Activated CD8-positive, alpha-beta T cell treated with anti-CD3 and anti-CD28 coated beads for 36 hours (primary cell): ENCODE data around the gene RAB15. TPM values are rescaled to one million over a fixed set of nuclear protein-coding genes. Genes with fewer than 3 reads are reported as not detected.

Experiments used
- ATAC-seq: fragments of 200-7000 bp; cut with Tn5 transposase; one replicate; pipeline ENCODE4 v1.10.0; 2021; ENCODE audit warnings: mild to moderate bottlenecking, moderate library complexity
- CTCF ChIA-PET: fragments of 350-600 bp; sonication (Branson Sonifier 250); formaldehyde crosslinking; loops from one replicate; lab custom pipeline; 2021; ENCODE audit warnings: antibody characterized with exemption; lab: Charles Lee
- POLR2A ChIA-PET: fragments of 350-600 bp; sonication (Branson Sonifier 250); formaldehyde crosslinking; loops from one replicate; lab custom pipeline; 2021; ENCODE audit warnings: antibody characterized with exemption; lab: Charles Lee
- DNase-seq: peaks from one replicate; pipeline ENCODE4 v3.0.0-alpha.2; 2020
- H3K27ac Mint-ChIP-seq: one replicate; pipeline ENCODE4 v1.8.0; 2021; ENCODE audit warnings: mild to moderate bottlenecking, mixed read lengths
- H3K27me3 Mint-ChIP-seq: one replicate; pipeline ENCODE4 v1.8.0; 2021; ENCODE audit warnings: mixed read lengths
- H3K36me3 Mint-ChIP-seq: one replicate; pipeline ENCODE4 v1.8.0; 2021; ENCODE audit warnings: low read depth, mixed read lengths
- H3K4me1 Mint-ChIP-seq: one replicate; pipeline ENCODE4 v1.8.0; 2021; ENCODE audit warnings: low read depth, mixed read lengths
- H3K4me3 Mint-ChIP-seq: one replicate; pipeline ENCODE4 v1.8.0; 2021; ENCODE audit warnings: mild to moderate bottlenecking, moderate library complexity, mixed read lengths
- H3K9me3 Mint-ChIP-seq: one replicate; pipeline ENCODE4 v1.8.0; 2021; ENCODE audit warnings: mixed read lengths
- CTCF ChIP-seq: fragments of 200-600 bp; IDR thresholded peaks from one replicate; pipeline ENCODE4 v1.8.0; 2022; ENCODE audit warnings: antibody characterized with exemption, mild to moderate bottlenecking
- intact Hi-C: fragments of 100-400 bp; cut with micrococcal nuclease; formaldehyde crosslinking; loops from one replicate; pipeline ENCODE4 v1.10.0; 2022
- total RNA-seq, 2 experiments: library from RNA; stranded (reverse); gene quantifications; one replicate each; pipeline ENCODE4 v1.2.3, GENCODE V29; 2021

The RAB15 gene
- total RNA-seq, 2 experiments from 2014 or later: 2.1 to 2.3 TPM

- Mint-ChIP-seq H3K27me3 (no peaks in the 10 kb centered on the region), H3K27ac (no peak overlapping the region), H3K36me3 (peaks cover 27% of the 10 kb centered on the region), H3K4me3 (no peak overlapping the region), H3K9me3 (no peaks in the 10 kb centered on the region), H3K4me1 (peaks cover 51% of the 10 kb centered on the region)
- POLR2A ChIA-PET: no interaction called here
- intact Hi-C loops: no loop called here
- no peak for TF ChIP-seq CTCF
- CTCF ChIA-PET: interaction anchor here (0.7 to 2.6 kb wide), 5 partner anchors 9 to 112 kb away, joined by 3 to 11 read pairs (median 4); no protein-coding TSS in a partner anchor
- ATAC-seq (no peak), DNase-seq (no peak)
These were observed 21.3 kb upstream of the RAB15 start for GRCh38 chr14:64993266-64993930.

GRCh38 chr14:64992328-64992885 lies 20.3 kb upstream of the RAB15 start:
- Mint-ChIP-seq H3K27ac (no peak overlapping the region), H3K36me3 (peaks cover 27% of the 10 kb centered on the region), H3K27me3 (no peaks in the 10 kb centered on the region), H3K4me1 (peaks cover 46% of the 10 kb centered on the region), H3K4me3 (no peak overlapping the region), H3K9me3 (no peaks in the 10 kb centered on the region)
- ATAC-seq: no peak
- POLR2A ChIA-PET: no interaction called here
- intact Hi-C loops: no loop called here
- no peak for DNase-seq
- CTCF ChIA-PET: interaction anchor here (1.1 kb wide), 1 partner anchor 169 kb away, joined by 3 read pairs; no protein-coding TSS in a partner anchor
- TF ChIP-seq CTCF: no peak

- POLR2A ChIA-PET: no interaction called here
- no peak for ATAC-seq
- Mint-ChIP-seq H3K27ac (no peak overlapping the region), H3K36me3 (peaks cover 27% of the 10 kb centered on the region), H3K27me3 (no peaks in the 10 kb centered on the region), H3K4me1 (peaks cover 46% of the 10 kb centered on the region), H3K4me3 (no peak overlapping the region), H3K9me3 (no peaks in the 10 kb centered on the region)
- CTCF ChIA-PET: interaction anchor here (1.3 kb wide), 1 partner anchor 29 kb away, joined by 4 read pairs; no protein-coding TSS in a partner anchor
- DNase-seq: no peak
- no peak for TF ChIP-seq CTCF
- intact Hi-C loops: no loop called here
These were observed 18.8 kb upstream of the RAB15 start for GRCh38 chr14:64990939-64991338.

- H3K27me3 Mint-ChIP-seq: no peaks in the 10 kb centered on the region
- no peaks in the 10 kb centered on the region for H3K9me3 Mint-ChIP-seq
- peaks cover 46% of the 10 kb centered on the region for H3K4me1 Mint-ChIP-seq
- ChIA-PET POLR2A (interaction anchor here (1.5 to 2.4 kb wide), 2 partner anchors 8 to 11 kb away, joined by 3 to 5 read pairs; no protein-coding TSS in a partner anchor), CTCF (interaction anchor here (1.1 to 1.3 kb wide), 2 partner anchors 11 to 30 kb away, joined by 3 to 4 read pairs; no protein-coding TSS in a partner anchor)
- no peak for TF ChIP-seq CTCF
- DNase-seq (peak; percentile 36), ATAC-seq (no peak)
- H3K4me3 Mint-ChIP-seq: peak overlapping the region; percentile 6
- intact Hi-C loops: no loop called here
- H3K36me3 Mint-ChIP-seq: peaks cover 27% of the 10 kb centered on the region
- peak overlapping the region; percentile 27 for H3K27ac Mint-ChIP-seq
These were observed 18.2 kb upstream of the RAB15 start for GRCh38 chr14:64990296-64990695.

- ChIA-PET POLR2A (interaction anchor here (0.9 to 1.9 kb wide), 6 partner anchors 11 to 115 kb away, joined by 3 to 6 read pairs (median 4); partner anchors contain the start of gene CHURC1), CTCF (interaction anchor here (1.0 to 3.6 kb wide), 12 partner anchors 11 to 424 kb away, joined by 3 to 18 read pairs (median 4); partner anchors contain the start of gene CHURC1)
- Mint-ChIP-seq H3K36me3 (peaks cover 26% of the 10 kb centered on the region), H3K27ac (peak overlapping the region; percentile 94), H3K4me3 (peak overlapping the region; percentile 78), H3K27me3 (peaks cover 7% of the 10 kb centered on the region), H3K4me1 (peaks cover 47% of the 10 kb centered on the region), H3K9me3 (no peaks in the 10 kb centered on the region)
- DNase-seq: peak; percentile 50
- no peak for TF ChIP-seq CTCF
- intact Hi-C loops: loop anchor here (5.0 to 10.0 kb wide), 3 partner anchors 115 to 307 kb away; partner anchors contain the start of gene MAX
- no peak for ATAC-seq
These were observed 15.3 kb upstream of the RAB15 start for GRCh38 chr14:64987438-64987767.
